ENCODE data around the gene LRRC1.

The LRRC1 gene

DNA sequence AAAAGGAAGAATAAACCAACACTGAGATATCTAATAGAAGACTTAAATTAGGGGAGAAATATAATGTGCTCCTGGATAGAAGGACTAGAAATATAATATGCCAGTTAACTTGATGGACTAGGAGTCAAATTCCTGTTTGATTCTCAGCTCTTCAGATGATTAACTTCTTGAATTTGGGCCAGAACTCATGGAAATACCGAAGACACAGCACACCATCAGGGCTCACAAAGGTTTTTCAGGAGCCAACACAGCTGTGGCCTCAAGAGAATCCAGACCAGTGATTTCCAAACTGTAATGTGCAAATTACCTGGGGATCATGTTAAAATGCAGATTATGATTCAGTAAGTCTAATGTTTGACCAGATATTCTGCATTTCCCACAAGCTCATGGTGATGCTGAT, 33.8 kb upstream of the LRRC1 start (continued):
- TF ChIP-seq, protein P1, sequence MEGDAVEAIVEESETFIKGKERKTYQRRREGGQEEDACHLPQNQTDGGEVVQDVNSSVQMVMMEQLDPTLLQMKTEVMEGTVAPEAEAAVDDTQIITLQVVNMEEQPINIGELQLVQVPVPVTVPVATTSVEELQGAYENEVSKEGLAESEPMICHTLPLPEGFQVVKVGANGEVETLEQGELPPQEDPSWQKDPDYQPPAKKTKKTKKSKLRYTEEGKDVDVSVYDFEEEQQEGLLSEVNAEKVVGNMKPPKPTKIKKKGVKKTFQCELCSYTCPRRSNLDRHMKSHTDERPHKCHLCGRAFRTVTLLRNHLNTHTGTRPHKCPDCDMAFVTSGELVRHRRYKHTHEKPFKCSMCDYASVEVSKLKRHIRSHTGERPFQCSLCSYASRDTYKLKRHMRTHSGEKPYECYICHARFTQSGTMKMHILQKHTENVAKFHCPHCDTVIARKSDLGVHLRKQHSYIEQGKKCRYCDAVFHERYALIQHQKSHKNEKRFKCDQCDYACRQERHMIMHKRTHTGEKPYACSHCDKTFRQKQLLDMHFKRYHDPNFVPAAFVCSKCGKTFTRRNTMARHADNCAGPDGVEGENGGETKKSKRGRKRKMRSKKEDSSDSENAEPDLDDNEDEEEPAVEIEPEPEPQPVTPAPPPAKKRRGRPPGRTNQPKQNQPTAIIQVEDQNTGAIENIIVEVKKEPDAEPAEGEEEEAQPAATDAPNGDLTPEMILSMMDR (tag by site-specific recombination; IDR thresholded peaks at IDR 0.05) = no peak
- TF ChIP-seq ZNF549 (tag by site-specific recombination; IDR thresholded peaks at IDR 0.05) = no peak
- TF ChIP-seq, protein P2, sequence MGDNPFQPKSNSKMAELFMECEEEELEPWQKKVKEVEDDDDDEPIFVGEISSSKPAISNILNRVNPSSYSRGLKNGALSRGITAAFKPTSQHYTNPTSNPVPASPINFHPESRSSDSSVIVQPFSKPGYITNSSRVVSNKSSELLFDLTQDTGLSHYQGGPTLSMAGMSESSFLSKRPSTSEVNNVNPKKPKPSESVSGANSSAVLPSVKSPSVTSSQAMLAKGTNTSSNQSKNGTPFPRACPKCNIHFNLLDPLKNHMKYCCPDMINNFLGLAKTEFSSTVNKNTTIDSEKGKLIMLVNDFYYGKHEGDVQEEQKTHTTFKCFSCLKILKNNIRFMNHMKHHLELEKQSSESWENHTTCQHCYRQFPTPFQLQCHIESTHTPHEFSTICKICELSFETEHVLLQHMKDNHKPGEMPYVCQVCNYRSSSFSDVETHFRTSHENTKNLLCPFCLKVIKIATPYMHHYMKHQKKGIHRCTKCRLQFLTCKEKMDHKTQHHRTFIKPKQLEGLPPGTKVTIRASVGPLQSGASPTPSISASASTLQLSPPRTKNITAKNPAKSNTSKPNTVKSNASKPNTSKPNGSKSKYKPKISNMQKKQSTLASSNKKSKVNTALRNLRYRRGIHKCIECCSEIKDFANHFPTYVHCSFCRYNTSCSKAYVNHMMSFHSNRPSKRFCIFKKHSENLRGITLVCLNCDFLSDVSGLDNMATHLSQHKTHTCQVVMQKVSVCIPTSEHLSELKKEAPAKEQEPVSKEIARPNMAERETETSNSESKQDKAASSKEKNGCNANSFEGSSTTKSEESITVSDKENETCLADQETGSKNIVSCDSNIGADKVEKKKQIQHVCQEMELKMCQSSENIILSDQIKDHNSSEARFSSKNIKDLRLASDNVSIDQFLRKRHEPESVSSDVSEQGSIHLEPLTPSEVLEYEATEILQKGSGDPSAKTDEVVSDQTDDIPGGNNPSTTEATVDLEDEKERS (tag by site-specific recombination; IDR thresholded peaks at IDR 0.05) = no peak
- TF ChIP-seq ZNF37A (tag by site-specific recombination; IDR thresholded peaks at IDR 0.05) = no peak
- TF ChIP-seq TRIM28 (IDR thresholded peaks at IDR 0.05; ENCODE audit: borderline replicate concordance, low read length) = no peak

DNA sequence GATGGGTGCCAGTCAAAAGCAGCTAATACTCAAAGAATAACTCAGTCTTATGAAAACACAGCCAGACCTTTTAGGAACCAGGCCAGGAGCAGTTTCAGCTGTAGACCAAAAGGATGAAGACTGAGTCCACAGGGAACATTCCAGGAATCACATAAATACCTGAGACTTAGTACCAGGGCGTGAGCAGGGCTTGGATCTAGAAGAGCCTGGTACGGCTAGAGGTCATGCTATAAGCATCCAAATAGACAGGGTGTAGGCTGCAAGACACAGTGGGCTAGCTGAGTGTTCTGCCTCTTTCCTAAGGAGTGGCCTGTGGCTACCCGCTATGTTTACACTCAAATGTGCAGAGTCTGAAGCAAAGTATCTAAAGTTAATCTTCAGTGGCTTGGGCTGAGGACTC, 29.5 kb upstream of the LRRC1 start:
- Histone ChIP-seq H3K4me1 (ENCODE audit: control insufficient read depth, insufficient read depth, low read length) (no peaks in the 10 kb centered on the region), H3K27ac (ENCODE audit: extremely low read depth, low read depth, low read length) (no peak overlapping the region), H3K4me3 (ENCODE audit: low read depth, low read length) (no peak overlapping the region), H3K9me3 (ENCODE audit: control insufficient read depth, insufficient read depth, low read depth, low read length) (no peaks in the 10 kb centered on the region), H3K36me3 (ENCODE audit: control insufficient read depth in 2 of 2, insufficient read depth in 1 of 2, low read length in 2 of 2) (no peaks in the 10 kb centered on the region)
- CTCF ChIA-PET = interaction anchor here (0.5 to 2.3 kb wide), 3 partner anchors 30 to 272 kb away, joined by 3 to 6 read pairs (median 3); no protein-coding TSS in a partner anchor
- TF ChIP-seq, protein P3, sequence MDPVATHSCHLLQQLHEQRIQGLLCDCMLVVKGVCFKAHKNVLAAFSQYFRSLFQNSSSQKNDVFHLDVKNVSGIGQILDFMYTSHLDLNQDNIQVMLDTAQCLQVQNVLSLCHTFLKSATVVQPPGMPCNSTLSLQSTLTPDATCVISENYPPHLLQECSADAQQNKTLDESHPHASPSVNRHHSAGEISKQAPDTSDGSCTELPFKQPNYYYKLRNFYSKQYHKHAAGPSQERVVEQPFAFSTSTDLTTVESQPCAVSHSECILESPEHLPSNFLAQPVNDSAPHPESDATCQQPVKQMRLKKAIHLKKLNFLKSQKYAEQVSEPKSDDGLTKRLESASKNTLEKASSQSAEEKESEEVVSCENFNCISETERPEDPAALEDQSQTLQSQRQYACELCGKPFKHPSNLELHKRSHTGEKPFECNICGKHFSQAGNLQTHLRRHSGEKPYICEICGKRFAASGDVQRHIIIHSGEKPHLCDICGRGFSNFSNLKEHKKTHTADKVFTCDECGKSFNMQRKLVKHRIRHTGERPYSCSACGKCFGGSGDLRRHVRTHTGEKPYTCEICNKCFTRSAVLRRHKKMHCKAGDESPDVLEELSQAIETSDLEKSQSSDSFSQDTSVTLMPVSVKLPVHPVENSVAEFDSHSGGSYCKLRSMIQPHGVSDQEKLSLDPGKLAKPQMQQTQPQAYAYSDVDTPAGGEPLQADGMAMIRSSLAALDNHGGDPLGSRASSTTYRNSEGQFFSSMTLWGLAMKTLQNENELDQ (tag by site-specific recombination; IDR thresholded peaks at IDR 0.05; ENCODE audit: low read depth) = no peak
- no peak for TF ChIP-seq KLF16 (tag by site-specific recombination; IDR thresholded peaks at IDR 0.05)
- no peak for TF ChIP-seq SETDB1 (IDR thresholded peaks at IDR 0.05; ENCODE audit: insufficient read length, low read length)
- TF ChIP-seq, protein P4, sequence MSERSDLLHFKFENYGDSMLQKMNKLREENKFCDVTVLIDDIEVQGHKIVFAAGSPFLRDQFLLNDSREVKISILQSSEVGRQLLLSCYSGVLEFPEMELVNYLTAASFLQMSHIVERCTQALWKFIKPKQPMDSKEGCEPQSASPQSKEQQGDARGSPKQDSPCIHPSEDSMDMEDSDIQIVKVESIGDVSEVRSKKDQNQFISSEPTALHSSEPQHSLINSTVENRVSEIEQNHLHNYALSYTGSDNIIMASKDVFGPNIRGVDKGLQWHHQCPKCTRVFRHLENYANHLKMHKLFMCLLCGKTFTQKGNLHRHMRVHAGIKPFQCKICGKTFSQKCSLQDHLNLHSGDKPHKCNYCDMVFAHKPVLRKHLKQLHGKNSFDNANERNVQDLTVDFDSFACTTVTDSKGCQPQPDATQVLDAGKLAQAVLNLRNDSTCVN (tag by site-specific recombination; optimal IDR thresholded peaks at IDR 0.05) = no peak
- no peak for TF ChIP-seq ZNF19 (tag by site-specific recombination; IDR thresholded peaks at IDR 0.05; ENCODE audit: low read depth)
- POLR2A ChIA-PET = no interaction called here

DNA sequence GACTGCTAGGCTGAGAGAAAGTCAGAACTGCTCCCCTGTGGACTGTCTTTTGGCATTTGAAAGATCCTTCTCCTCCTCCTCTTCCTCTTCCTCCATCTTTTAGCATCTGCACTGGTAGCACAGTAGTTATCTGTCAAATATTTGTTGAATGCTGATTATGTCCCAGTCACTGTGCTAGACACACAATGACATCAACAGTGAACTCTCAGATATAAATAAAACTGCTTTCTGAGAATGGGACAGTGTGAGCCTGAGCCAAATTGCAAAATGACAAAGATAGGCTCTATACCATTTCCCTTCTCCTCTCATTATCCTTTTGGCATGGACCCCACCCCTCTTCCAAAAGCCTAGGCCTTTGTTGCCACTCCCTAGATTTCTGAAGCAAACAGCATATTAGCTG, 27.9 kb upstream of the LRRC1 start:
- POLR2A ChIA-PET = no interaction called here
- no peaks in the 10 kb centered on the region for H3K9me3 ChIP-seq (ENCODE audit: control insufficient read depth, insufficient read depth, low read depth, low read length)
- no peak overlapping the region for H3K4me3 ChIP-seq (ENCODE audit: low read depth, low read length)
- CTCF ChIA-PET = interaction anchor here (0.7 to 1.2 kb wide), 2 partner anchors 31 to 273 kb away, joined by 3 to 6 read pairs; no protein-coding TSS in a partner anchor
- peaks cover 6% of the 10 kb centered on the region; the same call in 1 of the 2 replicates for H3K4me1 ChIP-seq (ENCODE audit: control insufficient read depth, insufficient read depth, low read length)
- H3K27ac ChIP-seq (ENCODE audit: extremely low read depth, low read depth, low read length) = no peak overlapping the region
- no peaks in the 10 kb centered on the region for H3K36me3 ChIP-seq (ENCODE audit: control insufficient read depth in 2 of 2, insufficient read depth in 1 of 2, low read length in 2 of 2)
- TF ChIP-seq OVOL3 (tag by site-specific recombination; IDR thresholded peaks at IDR 0.05) (no peak), ZNF701 (tag by site-specific recombination; IDR thresholded peaks at IDR 0.05) (no peak), GLI4 (tag by site-specific recombination; IDR thresholded peaks at IDR 0.05) (no peak), ZNF791 (tag by site-specific recombination; IDR thresholded peaks at IDR 0.05) (no peak), ZNF155 (tag by site-specific recombination; IDR thresholded peaks at IDR 0.05) (no peak), ZSCAN23 (tag by site-specific recombination; IDR thresholded peaks at IDR 0.05) (no peak), ZNF354C (tag by site-specific recombination; IDR thresholded peaks at IDR 0.05; ENCODE audit: borderline replicate concordance, low read depth) (no peak)
- TF ChIP-seq, protein P3 (tag by site-specific recombination; IDR thresholded peaks at IDR 0.05; ENCODE audit: low read depth) = no peak
- TF ChIP-seq, protein P5, sequence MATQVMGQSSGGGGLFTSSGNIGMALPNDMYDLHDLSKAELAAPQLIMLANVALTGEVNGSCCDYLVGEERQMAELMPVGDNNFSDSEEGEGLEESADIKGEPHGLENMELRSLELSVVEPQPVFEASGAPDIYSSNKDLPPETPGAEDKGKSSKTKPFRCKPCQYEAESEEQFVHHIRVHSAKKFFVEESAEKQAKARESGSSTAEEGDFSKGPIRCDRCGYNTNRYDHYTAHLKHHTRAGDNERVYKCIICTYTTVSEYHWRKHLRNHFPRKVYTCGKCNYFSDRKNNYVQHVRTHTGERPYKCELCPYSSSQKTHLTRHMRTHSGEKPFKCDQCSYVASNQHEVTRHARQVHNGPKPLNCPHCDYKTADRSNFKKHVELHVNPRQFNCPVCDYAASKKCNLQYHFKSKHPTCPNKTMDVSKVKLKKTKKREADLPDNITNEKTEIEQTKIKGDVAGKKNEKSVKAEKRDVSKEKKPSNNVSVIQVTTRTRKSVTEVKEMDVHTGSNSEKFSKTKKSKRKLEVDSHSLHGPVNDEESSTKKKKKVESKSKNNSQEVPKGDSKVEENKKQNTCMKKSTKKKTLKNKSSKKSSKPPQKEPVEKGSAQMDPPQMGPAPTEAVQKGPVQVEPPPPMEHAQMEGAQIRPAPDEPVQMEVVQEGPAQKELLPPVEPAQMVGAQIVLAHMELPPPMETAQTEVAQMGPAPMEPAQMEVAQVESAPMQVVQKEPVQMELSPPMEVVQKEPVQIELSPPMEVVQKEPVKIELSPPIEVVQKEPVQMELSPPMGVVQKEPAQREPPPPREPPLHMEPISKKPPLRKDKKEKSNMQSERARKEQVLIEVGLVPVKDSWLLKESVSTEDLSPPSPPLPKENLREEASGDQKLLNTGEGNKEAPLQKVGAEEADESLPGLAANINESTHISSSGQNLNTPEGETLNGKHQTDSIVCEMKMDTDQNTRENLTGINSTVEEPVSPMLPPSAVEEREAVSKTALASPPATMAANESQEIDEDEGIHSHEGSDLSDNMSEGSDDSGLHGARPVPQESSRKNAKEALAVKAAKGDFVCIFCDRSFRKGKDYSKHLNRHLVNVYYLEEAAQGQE (tag by site-specific recombination; IDR thresholded peaks at IDR 0.05) = no peak

Measured in HEK293 (cell line).